HG02588 (cell line): Measurements from ENCODE around the gene UGT1A3.

Experiments
- ATAC-seq: cut with Tn5 transposase; IDR thresholded peaks from one replicate; pipeline ENCODE4 v1.9.1; 2021; ENCODE audit warnings: mild to moderate bottlenecking, moderate library complexity; ENCODE audit not compliant: unreplicated experiment

The UGT1A3 gene

DNA sequence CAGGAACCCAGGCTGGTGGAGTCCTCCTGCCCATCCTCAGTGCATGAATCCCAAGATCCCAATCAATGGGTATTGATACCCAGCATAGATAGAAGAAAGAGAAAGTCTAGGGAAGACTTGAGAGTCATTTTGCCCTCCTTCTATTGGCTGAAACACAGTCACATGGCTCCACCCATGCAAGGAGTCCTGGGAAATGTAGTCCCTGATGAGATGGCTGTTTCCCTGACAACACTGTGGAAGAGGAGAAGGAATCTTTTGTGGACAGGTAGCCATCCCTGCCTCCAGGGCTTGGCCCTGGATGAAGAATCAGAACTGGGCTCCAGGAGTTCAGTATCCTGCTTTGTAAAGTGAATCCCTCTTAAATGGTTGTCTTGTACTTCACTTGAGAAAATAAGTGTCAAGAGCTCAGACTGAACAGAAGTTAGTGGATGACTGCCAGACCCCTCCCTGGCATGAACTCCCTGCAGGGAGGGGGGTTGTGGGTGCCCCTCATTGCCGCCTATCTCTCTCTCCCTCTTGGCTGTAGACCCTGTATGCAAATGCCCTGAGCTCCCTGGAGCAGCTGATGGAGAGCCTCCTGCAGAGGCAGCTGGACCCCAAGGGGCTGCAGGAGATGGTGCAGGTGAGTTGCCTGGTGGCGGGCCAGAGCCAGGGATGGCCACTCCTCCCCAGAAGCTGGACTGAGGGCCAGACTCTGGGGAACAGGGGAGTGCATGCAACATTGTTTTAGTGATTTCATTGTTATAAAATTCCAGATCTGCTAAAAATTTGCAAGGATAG lies 85.4 kb downstream of the UGT1A3 start:
- no peak for ATAC-seq

GRCh38 chr2:233815861-233816260 lies 87.0 kb downstream of the UGT1A3 start:
- ATAC-seq: no peak

- ATAC-seq: no peak
Observed at GRCh38 chr2:233816334-233816733, 87.5 kb downstream of the UGT1A3 start.

GRCh38 chr2:233816771-233817170 lies 87.9 kb downstream of the UGT1A3 start:
- ATAC-seq: no peak

DNA sequence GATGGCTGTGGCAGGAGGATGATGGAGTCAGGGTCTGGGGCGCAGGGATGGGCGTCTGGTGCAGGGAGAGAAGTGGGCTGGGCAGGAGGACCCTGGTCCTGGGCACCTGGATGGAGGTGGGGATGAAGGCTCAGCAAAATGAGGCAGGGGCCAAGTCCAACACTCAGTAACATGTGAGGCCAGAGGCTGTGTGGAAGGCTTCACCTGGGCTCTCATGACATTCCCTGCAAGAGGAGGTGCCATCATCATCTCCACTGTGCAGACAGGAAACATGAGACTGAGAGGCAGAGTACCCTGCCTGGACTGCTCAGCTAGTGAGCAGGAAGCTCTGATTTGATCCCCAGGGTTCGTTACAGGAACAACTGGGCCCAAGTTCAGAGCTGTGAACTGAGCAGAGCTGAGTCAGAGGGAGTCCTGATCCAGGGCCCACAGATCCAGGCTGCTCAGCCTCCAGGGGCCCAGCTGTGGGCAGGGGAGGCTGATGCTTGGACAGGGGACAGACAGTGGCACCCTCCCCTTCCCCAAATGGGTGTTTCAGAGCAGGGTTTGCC lies 88.6 kb downstream of the UGT1A3 start:
- no peak for ATAC-seq

DNA sequence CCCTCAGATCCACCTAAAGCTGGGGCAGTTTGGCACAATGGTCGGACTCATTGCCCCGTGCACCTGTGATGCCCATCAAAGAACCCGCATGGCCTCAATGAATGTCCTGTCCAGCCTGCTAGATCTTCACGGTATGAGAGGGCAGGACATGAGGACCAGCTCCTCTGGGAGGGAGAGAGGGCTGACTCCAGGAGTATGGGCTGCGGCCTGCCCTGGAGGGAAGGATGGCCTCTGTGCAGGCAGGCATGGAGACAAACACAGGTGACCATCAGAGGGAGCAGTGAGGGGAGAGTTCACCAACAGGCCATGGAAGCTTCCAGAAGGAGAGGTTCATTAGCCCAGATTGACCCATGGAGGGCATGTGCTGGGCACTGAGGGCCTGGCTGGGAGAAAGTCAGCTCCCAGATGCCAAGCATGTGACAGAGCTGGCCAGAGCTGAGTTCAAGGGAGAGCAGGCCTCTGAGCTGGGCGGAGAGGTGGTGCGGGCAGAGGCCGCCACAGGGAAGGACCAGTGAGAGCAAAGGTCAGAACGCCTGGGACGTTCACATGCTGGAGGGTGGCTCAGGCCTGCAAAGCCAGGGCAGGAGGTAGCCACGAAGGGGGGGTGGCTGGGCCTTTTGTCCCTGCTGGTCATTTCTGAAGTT lies 89.3 kb downstream of the UGT1A3 start:
- ATAC-seq: no peak

GRCh38 chr2:233818639-233819621 lies 90.1 kb downstream of the UGT1A3 start:
- no peak for ATAC-seq

DNA sequence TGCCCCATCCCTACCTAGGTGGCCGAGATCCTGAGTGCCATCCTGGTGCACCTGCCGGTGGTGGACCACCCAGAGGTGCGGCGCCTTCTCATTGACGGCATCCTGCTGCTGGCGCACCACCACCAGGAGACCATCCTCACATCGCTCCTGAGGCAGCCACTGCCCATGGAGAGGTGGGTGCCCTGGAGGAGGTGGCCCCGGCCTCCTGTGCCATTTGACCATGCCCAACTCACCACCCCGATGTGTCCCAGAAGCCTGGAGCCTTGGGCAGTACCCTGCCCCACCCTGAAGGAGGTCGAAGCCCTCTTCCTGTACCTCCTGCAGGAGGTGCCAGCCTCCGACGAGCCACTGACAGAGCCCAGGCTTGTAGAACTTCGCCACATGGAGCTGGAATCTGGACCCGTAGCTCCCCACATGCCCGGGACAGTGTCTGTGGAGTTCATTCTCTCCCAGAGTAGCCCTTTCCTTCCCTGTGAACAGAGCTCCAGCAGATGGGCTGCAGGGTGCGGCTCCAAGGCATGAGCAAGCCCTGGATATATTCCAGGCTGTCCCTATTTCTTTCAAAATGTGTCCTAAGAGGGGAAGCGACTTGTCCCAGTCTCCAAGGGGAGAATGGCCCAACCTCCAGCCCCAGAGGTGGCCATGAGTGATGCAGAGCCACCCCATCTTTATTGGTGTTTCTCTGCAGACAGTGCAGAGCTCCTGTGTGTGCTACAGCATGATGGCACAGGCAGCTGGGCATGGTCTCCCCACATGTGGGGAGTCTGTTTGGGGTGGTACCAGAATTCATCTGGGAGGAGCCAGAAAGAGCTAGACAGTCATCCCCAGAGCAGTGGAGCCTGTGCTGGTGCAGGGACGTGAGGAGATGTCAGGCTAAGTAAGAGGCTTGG lies 91.3 kb downstream of the UGT1A3 start:
- no peak for ATAC-seq

GRCh38 chr2:233820774-233821105 lies 91.9 kb downstream of the UGT1A3 start:
- ATAC-seq: no peak

GRCh38 chr2:233821196-233821595 lies 92.4 kb downstream of the UGT1A3 start:
- ATAC-seq: no peak

DNA sequence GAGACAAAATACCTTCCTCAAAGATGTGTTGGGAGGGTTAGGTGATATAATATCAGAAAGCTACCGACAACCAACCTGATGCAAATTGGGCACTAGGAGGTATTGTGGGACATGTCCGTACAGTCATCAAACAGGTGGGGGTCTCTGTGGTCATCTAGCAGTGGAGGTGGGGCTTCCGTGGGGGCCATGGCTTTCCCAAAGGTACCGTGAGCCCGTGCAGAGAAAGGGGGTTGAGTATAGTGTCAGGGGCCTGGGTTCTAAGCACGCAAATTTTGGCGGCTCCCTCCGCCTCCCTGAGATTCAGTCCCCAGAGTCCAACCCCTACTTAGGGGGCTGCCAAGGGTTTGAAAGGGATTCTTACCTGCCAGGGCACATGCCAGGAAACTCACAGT lies 92.9 kb downstream of the UGT1A3 start:
- ATAC-seq: no peak

GRCh38 chr2:233822101-233822771 lies 93.4 kb downstream of the UGT1A3 start:
- ATAC-seq: no peak
